Activated T-helper 17 cell treated with anti-CD3 and anti-CD28 coated beads, Interleukin-2, amount 50 U/mL, for 72 hours (primary cell): ENCODE measurements around the gene METTL3. TPM values are rescaled to one million over a fixed set of nuclear protein-coding genes. Genes with fewer than 3 reads are reported as not detected.
A peak's percentile ranks its signal among the peaks of the same experiment; 100 is the strongest.

Source experiments
- ATAC-seq: fragments of 150-1000 bp; cut with Tn5 transposase; replicated peaks from 2 replicates; pipeline ENCODE4 v1.10.0; 2021; ENCODE audit warnings: mild to moderate bottlenecking, moderate library complexity
- H3K27ac Mint-ChIP-seq: one replicate; pipeline ENCODE4 v1.8.0; 2022; ENCODE audit warnings: mixed read lengths
- H3K27me3 Mint-ChIP-seq: one replicate; pipeline ENCODE4 v1.8.0; 2022; ENCODE audit warnings: mixed read lengths
- H3K36me3 Mint-ChIP-seq: one replicate; pipeline ENCODE4 v1.8.0; 2022; ENCODE audit warnings: low read depth, mild to moderate bottlenecking, mixed read lengths
- H3K4me1 Mint-ChIP-seq: one replicate; pipeline ENCODE4 v1.8.0; 2022; ENCODE audit warnings: mixed read lengths
- H3K4me3 Mint-ChIP-seq: one replicate; pipeline ENCODE4 v1.8.0; 2022; ENCODE audit warnings: mild to moderate bottlenecking, mixed read lengths
- H3K9me3 Mint-ChIP-seq: one replicate; pipeline ENCODE4 v1.8.0; 2022; ENCODE audit warnings: mixed read lengths
- total RNA-seq, 2 donors: library from RNA; stranded (reverse); gene quantifications; one replicate each; pipeline ENCODE4 v1.2.3, GENCODE V29; 2022

Gene METTL3
- total RNA-seq, 2 donors from 2014 or later = 59.5 to 71.9 TPM

DNA sequence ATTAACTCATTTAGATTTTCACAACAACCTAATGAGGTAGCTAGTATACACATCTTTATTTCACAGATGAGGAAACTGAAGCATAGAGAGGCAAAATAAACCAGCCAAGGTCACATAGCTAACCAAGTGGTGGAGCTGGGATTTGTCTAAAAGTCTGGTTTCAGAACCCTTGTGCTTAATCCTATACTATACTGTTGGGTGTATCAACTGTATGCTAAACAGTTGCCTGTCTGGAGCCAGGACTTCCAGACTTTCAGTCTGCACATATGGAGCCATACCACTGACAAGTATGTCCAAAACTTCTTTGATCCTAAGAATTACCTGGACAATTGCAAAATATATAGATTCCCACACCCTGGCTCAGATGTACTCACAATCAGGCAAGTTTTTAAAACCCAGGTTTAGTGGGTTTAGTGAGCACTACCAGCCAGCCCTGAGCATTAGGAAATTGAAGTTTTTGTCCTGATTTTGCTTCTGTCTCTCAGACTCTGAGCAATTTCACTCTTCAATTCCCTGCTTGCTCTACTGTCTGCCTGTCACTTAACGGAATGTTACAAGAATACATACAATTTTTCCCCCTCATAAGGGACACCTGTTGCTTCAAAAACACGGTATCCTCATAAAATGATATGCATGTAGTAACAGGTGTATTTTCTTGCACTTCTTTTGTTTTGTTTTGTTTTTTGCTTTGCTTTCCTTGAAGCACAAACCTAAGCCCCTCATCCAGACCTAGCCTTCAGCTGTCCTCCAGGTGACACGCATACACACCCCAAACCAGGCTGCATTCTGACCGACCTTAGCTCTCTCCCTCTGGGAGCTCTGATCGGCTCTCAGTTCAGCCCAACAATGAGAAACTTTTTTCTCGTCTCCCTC, 24.6 kb upstream of the METTL3 start:
- Mint-ChIP-seq H3K4me3 (no peak overlapping the region), H3K27ac (no peak overlapping the region), H3K27me3 (peaks cover 45% of the 10 kb centered on the region), H3K9me3 (no peaks in the 10 kb centered on the region), H3K4me1 (no peaks in the 10 kb centered on the region), H3K36me3 (no peaks in the 10 kb centered on the region)
- no peak for ATAC-seq

DNA sequence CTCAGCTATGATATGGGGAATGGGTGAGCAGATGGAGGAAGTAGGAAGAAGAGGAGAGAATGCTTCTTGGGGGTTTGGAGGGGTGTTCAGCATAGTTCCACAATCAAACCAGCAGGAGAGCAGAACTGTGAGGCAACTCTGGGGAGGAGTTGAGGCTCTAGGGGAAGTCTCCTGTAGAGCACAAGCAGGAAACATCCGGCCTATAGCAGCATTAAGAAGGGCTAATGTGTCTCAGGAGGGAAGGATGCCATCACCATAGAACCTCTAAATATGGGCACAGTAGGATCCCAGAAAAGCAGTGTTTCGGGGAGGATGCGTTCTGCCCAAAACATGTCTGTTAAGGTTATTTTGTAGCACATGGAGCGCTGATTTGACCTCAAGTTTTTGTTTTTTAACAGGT, 23.4 kb upstream of the METTL3 start:
- ATAC-seq = no peak
- H3K27ac Mint-ChIP-seq = no peak overlapping the region
- H3K27me3 Mint-ChIP-seq = peaks cover 42% of the 10 kb centered on the region
- H3K36me3 Mint-ChIP-seq = no peaks in the 10 kb centered on the region
- H3K9me3 Mint-ChIP-seq = no peaks in the 10 kb centered on the region
- H3K4me3 Mint-ChIP-seq = no peak overlapping the region
- H3K4me1 Mint-ChIP-seq = no peaks in the 10 kb centered on the region

DNA sequence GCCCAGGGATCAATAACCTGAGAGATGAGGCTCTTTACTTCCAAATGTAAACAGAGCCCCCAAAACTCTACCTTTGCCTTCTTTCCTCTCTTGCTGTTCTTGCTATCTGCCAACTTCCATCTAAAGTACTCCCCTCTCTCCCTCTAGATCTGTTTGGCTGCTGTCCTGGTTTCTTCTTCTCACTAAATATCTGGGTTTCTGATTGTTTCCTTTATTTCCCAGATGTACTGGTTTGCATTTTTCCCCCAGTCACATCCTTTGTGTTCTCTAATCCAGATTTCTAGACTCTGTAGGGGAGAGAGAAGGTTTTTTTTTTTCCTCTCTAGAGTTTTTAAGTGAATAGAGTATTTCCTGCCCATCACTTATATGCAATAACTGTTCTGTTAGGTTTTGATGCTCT, 22.2 kb upstream of the METTL3 start:
- Mint-ChIP-seq H3K4me3 (no peak overlapping the region), H3K36me3 (no peaks in the 10 kb centered on the region), H3K9me3 (no peaks in the 10 kb centered on the region), H3K27ac (no peak overlapping the region), H3K4me1 (no peaks in the 10 kb centered on the region), H3K27me3 (peaks cover 29% of the 10 kb centered on the region)
- no peak for ATAC-seq

DNA sequence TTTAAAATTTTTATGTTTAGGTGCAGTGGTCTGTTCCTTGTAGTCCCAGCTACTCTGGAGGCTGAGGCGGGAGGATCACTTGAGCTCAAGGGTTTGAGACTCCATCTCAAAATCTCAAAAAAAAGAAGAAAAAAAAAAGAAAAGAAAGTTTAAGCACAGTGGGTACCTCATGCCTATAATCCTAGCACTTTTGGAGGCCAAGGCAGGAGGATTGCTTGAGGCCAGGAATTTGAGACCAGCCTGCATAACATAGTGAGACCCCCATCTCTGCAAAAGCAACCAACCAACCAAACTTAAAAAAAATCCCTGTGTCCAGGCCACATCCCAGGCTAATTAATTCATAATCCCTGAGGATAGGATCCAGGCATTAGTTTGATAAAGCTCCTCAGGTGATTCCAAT, 18.4 kb upstream of the METTL3 start:
- H3K27ac Mint-ChIP-seq = no peak overlapping the region
- no peaks in the 10 kb centered on the region for H3K36me3 Mint-ChIP-seq
- H3K4me1 Mint-ChIP-seq = peaks cover 5% of the 10 kb centered on the region
- H3K4me3 Mint-ChIP-seq = no peak overlapping the region
- no peak for ATAC-seq
- peaks cover 7% of the 10 kb centered on the region for H3K27me3 Mint-ChIP-seq
- no peaks in the 10 kb centered on the region for H3K9me3 Mint-ChIP-seq

DNA sequence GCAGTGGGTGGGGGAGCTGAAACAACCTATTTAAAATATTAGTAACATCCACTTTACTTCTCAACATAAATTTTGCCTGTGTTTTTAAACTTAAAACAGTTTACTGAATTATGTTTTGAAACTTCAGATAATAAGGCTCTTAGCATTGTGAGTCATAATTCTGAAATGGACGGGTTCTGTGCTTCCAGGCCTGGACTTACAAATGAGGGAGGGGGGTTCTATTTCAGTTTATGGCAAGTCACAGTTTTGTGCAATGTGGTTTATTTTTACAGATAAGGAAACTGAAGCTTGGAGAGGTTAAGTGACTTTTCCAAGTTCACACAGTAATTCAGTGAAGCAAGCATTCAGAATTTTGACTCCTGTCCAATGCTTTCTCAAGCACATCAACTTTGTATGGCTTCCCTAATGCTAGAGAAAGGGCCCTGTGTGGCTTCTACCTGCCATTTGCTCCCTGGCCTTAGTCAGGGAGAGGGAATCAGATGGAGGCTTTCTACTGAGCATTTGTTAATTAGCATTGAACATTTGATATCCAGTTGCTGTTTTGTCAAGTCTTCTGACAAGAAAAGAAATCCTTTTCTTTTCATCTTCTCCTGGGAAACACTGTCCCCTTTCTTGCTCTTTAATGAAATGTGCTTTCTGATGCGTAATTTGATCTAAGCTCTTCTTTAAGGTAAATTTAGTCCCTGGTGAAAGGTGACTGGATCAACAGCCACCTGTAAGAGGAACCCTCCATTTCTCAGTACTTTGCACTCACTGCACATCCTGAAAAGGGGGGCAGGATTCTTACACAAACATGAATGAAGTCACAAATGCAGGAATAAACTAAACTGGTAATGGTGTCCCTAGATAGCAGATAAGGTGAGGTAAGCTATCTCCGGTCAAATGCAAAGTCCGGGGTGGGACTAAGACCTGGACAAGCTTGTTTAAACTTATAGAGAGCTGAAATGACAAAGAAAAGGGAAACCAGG, 17.5 kb upstream of the METTL3 start:
- Mint-ChIP-seq H3K27me3 (peaks cover 3% of the 10 kb centered on the region), H3K4me1 (peaks cover 5% of the 10 kb centered on the region), H3K36me3 (no peaks in the 10 kb centered on the region), H3K27ac (no peak overlapping the region), H3K4me3 (no peak overlapping the region), H3K9me3 (no peaks in the 10 kb centered on the region)
- no peak for ATAC-seq

DNA sequence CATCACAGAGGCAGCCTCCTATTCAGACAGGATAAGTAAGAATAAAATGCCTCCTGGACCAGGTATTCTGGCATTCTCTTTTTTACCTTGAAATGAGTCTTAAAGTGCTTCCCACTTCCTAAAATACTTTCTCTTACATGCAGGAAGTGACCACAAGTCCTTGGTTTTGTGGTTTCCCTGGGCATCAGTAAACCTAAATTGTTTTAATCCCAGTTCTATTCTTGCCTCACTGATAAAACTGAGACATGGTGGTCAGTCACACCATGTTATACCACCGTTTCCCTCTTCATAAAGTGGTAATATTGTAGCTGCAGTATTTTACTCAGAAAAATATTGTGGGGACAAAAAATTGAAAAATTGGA, 16.2 kb upstream of the METTL3 start:
- H3K9me3 Mint-ChIP-seq = no peaks in the 10 kb centered on the region
- no peaks in the 10 kb centered on the region for H3K36me3 Mint-ChIP-seq
- H3K4me1 Mint-ChIP-seq = peaks cover 5% of the 10 kb centered on the region
- H3K4me3 Mint-ChIP-seq = peak overlapping the region; percentile 81
- no peak overlapping the region for H3K27ac Mint-ChIP-seq
- ATAC-seq = no peak
- peaks cover 3% of the 10 kb centered on the region for H3K27me3 Mint-ChIP-seq

DNA sequence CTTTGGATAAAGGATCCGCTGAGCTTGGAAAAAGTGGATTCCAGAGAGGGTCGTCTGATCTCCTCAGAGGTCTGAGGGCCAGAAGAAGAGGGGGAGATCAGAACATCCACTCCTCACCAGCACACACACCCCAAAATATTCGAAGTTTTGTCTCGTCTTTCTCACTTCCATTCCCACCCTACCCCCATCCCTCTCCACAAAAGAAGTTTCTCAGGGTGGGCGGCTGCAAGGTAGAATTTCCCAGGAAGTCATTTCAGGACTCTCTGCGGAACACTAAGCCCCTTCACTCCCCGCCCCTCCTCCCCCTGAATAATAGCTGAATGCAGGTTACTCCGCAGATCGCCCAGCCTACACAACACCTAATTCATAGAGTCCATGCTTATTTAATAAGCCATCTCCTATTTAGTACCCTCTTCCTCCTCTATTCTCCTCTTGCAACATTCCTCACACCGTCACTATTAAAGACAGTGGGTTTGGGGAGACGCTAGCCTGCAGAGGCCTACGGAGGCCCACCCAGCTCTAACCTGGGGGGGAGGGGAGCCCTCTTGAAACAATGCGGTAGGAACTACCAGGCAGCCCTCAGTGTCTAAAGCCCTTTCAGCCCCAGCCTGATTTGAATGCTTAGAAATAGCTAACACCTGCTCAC, 15.7 kb upstream of the METTL3 start:
- H3K9me3 Mint-ChIP-seq = no peaks in the 10 kb centered on the region
- H3K36me3 Mint-ChIP-seq = no peaks in the 10 kb centered on the region
- H3K4me1 Mint-ChIP-seq = peaks cover 5% of the 10 kb centered on the region
- peak overlapping the region; percentile 81 for H3K4me3 Mint-ChIP-seq
- ATAC-seq = no peak
- H3K27ac Mint-ChIP-seq = no peak overlapping the region
- H3K27me3 Mint-ChIP-seq = no peaks in the 10 kb centered on the region

DNA sequence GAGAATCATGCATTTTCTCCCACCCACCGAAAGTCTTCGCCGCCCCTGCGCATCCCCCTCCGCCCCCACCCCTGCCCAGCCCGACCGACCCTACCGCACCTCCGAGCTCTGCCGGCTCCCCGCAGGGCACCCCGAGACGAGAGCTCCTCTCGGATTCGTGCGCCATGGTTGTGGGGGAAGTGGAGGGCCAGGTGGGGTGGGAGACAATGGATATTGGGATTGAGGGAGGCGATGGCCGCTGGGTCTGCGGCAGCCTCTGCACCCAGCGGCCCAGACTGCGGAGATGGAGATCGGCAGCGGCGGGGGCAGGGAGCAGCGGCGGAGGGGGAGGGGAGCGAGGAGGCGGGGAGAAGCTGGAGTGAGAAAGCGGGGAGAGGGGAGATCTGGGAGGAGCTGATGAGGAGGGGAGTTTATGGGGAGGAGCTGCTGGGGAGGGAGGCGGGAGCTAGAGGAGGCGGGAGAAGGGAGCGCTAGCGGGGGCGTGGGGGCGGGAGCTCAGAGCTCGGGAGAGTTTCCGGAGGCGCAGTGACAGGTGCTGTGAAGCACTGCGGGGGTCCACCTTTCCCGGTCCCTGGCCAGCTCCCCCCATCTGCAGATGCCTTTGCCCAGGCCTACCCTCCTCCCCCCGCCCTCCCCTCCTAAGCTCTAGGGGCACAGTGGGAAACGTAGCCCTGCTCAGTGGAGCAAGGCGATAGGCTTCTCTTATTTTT, 15.0 kb upstream of the METTL3 start, which contains the start of gene SALL2:
Gene SALL2 (minus strand): TSS at position 385 of the 710 bp plus-strand sequence. CDS start 219 bp downstream, at position 166.
- peaks cover 5% of the 10 kb centered on the region for H3K4me1 Mint-ChIP-seq
- H3K4me3 Mint-ChIP-seq = peak within 1 kb of the TSS; percentile 81
- peak within 1 kb of the TSS; percentile 69 for H3K27ac Mint-ChIP-seq
- H3K9me3 Mint-ChIP-seq = no peaks in the 10 kb centered on the region
- peak; percentile 92 for ATAC-seq
- no peaks in the 10 kb centered on the region for H3K36me3 Mint-ChIP-seq
- H3K27me3 Mint-ChIP-seq = no peaks in the 10 kb centered on the region

DNA sequence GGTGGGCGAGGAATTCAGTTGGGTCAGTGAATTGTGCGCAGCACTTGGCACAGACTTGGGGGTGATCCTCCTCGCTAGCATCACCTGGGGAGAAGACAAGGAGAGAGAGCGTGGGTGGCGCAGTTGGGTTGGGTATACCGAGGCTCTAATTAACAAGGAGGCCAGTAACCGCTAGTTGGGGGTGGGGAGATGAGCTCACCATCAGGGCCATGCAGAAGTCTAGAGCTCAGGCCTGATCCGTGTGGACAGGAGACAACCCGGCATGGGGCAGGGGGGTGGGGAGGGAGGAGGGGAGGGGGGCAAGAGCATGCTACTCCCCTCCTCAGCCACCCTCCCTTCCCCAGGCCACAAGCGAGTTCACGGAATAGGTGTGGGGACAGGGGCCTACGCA, 14.4 kb upstream of the METTL3 start:
- Mint-ChIP-seq H3K27ac (peak overlapping the region; percentile 69), H3K4me1 (peaks cover 5% of the 10 kb centered on the region), H3K36me3 (no peaks in the 10 kb centered on the region), H3K9me3 (no peaks in the 10 kb centered on the region), H3K4me3 (peak overlapping the region; percentile 81), H3K27me3 (no peaks in the 10 kb centered on the region)
- peak; percentile 37 for ATAC-seq

DNA sequence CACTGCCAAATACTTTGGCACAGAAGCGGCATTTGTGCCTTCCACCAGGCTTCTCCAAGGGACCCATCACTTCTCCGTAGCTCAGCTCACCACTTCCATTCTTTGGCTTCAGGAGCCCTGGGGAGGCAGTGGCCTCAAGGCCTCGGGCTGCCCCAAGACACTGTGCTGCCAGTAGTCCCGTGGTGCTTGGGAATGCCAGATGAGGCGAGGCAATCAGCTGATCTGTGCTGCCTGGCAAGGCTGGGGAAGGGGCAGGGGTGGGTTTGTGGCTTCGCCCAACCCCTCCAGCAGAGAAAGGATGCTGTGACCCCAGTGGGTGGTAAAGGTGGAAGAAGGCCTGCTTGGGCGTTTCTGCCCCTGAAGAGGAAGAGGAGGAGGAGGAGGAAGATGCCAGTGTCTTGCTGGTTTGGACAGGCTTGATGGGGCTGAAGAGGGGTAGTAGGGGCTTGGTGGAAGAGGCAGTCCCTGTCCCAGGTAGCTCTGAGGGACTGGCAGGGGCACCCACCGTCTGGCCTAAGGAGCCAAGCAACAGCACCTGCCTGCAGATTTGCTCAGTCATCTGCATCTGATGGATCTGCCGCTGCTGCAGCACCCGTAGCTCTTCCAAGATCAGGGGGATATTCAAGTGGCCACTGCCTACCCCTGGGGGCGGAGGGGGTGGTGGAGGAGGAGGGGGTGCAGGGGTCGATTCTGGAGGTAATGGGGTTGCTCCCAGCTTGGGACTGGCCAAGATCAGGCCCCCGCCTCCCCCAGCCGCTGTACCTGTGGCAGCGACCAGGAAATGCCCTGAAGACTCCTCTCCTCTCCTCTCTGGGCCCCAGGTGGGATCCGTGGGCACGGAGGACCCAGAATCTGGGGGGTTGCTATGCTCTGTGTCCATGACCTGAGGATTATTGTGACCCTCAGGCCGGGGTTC, 13.7 kb upstream of the METTL3 start:
- Mint-ChIP-seq H3K27ac (peak overlapping the region; percentile 69), H3K4me3 (peak overlapping the region; percentile 81), H3K36me3 (no peaks in the 10 kb centered on the region), H3K9me3 (no peaks in the 10 kb centered on the region), H3K27me3 (no peaks in the 10 kb centered on the region), H3K4me1 (peaks cover 5% of the 10 kb centered on the region)
- no peak for ATAC-seq

DNA sequence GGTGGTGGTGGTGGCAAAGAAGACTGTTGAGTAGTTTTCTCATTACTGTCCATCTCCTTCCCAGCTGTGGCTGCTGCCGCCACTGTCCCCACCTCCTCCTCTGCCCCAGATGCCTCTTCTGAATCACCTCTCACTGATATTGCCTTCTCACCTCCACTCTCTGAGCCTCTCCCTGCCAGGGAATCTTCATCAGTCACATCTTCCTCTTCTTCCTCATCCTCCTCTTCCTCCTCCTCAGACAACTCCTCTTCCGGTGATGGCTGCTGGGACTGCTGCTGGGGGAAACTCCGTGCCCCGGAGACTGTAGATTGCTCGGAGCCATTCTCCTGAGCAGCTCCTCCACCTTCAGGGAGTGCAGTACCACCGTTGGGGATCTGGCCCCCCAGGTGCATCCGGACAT, 12.1 kb upstream of the METTL3 start:
- Mint-ChIP-seq H3K27me3 (peaks cover 4% of the 10 kb centered on the region), H3K36me3 (no peaks in the 10 kb centered on the region), H3K27ac (no peak overlapping the region), H3K9me3 (no peaks in the 10 kb centered on the region), H3K4me1 (peaks cover 5% of the 10 kb centered on the region), H3K4me3 (no peak overlapping the region)
- ATAC-seq = no peak

DNA sequence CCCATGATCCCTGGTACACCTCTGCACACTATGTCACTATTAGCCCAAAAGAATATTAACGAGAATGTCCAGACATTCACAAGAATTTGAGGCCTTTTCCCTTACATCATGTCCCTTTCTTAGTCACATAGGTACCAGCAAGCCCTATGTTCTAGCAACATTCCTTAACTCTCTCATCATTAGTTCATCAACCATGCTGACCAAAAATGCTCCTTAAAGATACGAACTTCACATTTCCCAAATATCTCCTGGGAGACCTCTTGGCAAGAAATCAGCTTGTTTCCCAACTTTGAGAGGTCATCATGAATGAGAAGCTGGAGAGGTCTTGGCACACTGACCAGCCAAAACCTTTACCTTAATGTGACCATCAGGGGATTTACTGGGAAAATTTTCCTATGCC, 10.4 kb upstream of the METTL3 start:
- H3K9me3 Mint-ChIP-seq = no peaks in the 10 kb centered on the region

DNA sequence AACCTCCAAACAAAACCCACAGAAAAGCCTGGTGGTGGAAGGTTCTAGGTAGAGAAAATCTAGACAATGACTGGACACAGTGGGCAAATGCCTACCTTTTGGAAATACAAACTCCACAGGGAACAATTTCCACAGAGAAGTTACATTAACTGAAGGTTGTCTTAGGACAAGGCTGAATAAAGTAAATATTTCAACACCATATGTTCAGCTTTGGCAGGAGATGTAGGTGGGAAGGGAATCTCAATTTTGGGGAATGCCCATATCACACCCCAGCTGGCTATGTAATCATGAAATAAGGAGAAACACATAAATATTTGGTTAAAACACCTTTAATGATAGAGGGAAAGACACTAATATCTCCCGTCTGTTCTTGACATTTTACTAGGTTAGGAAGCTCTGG, 9.6 kb upstream of the METTL3 start:
- Mint-ChIP-seq H3K27me3 (peaks cover 8% of the 10 kb centered on the region), H3K4me3 (no peak overlapping the region), H3K27ac (no peak overlapping the region), H3K4me1 (peaks cover 5% of the 10 kb centered on the region), H3K9me3 (no peaks in the 10 kb centered on the region), H3K36me3 (no peaks in the 10 kb centered on the region)
- no peak for ATAC-seq

More for the DNA sequence above, 10.4 kb upstream of the METTL3 start:
- Mint-ChIP-seq H3K27me3 (peaks cover 4% of the 10 kb centered on the region), H3K27ac (no peak overlapping the region), H3K4me3 (no peak overlapping the region), H3K4me1 (peaks cover 5% of the 10 kb centered on the region), H3K36me3 (no peaks in the 10 kb centered on the region)
- ATAC-seq = no peak
